HG03457 (cell line): ENCODE data around the gene SLC29A2.

Experiments used
- ATAC-seq: cut with Tn5 transposase; IDR thresholded peaks from one replicate; pipeline ENCODE4 v1.9.1; 2021; ENCODE audit warnings: moderate number of reproducible peaks; ENCODE audit not compliant: unreplicated experiment

Gene SLC29A2

DNA sequence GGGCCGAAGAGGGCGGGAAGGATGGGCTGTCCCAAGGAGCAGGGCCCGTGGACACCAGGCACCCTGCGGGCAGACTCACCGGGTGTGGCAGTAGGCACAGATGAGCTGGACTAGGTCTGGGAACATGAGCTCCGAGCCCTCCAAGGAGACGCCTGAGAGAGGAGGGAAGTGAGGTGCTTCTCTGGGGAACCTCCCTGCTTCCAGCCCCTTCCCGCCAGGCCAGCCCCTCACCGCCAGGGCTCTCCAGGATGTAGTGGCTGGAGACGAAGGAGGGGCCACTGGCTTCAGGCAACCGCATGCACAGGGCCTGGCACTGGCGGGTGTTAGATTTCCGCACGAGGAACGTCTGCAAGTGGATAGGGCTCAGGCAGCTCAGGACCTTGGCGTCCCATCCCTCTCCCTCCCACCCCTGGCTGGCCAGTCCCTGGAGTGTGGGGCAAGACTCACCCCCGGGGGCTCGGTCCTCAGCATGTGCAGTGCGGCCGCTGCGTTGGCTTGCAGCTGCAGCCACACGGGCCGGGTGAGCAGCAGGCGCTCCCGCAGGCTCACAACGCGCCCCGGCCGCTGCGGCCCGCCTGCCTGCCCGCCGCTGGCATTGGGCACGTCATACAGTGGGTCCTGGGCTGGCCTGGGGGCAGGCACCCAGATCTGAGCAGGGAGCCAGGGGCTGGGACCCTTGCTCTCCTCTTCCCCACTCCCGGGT is 35.9 kb downstream of the SLC29A2 start:
- ATAC-seq: no peak

DNA sequence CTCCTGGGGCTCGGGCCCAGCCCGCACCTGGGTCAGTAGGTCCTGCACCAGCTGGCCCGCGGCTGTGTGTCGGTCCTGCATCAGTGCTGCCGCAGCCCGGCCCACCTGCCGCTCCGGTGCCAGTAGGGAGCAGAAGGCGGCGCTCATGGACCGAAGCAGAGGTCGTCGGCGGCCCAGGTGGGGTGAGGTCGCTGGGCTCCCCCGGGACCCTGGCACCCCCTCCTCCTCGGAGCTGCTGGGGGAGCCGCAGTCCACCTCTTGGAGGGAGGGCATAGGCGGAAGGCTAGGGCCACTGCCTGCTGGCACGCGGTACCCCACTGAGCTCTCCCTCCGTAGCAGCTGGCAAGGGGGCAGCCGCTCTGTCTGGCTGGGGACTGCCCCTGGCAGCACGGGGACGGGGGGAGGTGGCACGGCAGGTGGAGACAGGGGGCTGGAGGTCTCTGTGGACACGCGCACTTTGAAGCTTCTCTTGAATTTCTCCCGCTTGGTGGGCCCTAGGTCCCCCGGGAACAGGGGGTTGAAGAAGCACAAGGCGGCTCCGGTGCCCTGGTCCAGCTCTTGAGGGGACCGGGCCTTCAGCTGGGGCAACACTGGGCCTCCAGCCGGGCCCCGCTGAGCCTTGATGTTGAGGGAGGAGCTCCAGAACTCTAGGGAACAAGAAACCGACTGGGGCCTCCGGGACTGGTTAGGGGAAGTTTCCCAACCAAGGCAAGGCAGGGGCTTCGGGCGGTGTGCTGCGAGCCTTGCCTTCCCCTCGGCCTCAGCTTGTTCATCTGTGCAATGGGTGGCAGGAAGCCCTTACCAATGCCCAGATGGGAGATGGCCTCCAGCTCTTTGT is 36.7 kb downstream of the SLC29A2 start:
- ATAC-seq: no peak

DNA sequence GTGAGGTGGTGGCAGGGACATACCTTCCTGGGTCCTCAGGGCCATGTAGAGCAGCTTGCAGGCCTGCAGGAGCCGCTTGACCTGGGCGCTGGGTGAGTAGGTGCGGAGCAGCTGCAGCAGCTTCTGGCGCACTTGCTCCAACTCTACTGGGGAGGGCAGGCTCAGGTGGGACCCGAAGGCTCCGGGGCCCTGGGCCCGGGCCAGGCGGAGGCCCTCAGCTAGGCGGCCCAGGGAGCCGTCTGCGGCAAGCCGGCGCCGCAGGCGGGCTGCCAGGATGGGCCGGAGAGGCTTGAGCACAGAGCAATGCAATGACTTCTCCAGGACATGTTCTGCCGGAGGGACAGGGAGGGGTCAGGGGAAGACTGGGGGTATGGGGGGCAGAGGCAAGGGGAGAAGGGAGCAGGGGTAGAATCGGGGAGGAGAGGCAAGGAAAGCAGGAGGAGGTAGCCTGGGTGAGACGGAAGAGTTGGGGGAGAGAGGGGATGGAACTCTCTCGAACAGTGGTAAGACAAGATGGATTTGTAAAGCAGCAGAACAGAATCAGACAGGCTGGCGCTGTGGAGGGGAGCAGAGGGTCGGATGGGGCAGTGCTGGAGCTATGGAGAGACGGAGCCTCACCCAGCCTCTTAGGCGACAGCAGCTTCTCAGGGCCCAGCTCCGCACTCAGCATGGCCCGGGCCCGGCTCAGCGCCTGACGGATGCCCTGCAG is 37.5 kb downstream of the SLC29A2 start:
- ATAC-seq: no peak

DNA sequence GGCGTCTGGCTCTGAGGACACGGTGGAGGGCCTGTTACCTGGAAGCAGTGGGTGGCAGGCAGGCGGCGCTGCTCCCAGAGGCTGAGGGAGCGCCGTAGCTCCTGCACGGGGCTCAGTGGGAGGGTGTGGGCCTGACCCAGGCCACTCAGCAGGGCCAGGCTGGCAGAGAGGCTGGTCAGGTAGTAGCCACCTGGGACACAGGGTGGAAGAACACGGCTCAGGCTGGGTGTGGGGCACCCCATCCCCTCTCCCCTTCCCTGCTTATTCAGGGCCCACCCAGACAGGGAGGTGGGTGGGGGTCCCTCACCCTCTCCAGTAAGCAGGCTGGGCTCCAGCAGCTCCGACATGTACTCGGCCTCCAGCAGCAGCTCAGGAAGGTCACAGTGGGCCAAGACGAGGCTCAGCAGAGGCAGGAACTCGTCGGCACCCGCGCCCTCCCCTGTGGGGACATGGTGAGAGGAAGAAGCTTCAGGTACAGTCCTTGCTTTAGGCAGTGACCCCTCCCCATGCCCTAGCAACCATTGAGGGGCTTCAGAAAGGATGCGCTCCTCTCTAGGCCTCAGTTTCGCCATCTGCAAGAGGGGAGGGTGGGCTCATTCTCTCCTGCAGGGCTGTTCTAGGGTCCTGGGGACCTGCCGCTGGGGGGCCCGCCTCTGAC is 38.2 kb downstream of the SLC29A2 start:
- no peak for ATAC-seq

DNA sequence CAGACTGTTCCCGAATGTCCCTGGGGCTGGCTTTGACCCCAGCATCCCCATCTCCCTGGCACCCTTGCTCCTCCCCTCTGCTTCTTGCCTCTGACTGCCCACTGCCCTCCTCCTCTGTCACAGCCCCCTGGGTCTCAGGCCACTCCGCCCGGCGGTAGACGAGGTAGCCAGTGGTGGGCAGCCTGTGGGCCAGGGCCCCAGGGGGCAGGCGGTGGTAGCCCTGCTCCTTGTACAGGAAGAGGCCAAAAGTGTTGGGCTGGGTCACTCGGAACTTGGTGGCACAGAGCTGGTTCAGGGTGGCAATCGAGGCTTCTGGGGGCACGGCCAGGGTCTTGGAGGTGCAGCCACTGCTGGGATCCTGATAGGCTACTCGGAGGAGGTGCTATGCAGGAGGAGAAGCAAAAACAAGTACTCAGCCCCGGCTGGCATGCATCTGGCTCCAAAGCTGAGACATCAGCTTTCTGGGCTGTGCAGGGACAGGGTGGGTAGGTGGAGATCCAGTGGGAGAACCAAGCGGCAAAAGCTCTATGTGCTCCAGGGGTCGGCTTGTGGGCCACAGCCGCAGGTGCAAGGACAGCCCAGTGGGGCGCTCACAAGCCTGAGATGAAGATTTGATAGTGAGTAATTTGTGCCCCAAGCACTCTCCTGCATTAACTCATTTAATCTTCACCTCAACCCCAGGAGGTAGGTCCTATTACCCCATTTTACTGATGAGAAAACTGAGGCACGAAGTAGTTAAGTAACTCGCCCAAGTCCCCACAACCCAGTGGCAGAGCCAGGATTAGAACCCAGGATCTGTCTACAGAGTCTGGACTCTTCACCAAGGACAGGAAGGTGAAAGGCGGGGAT is 39.0 kb downstream of the SLC29A2 start:
- no peak for ATAC-seq

DNA sequence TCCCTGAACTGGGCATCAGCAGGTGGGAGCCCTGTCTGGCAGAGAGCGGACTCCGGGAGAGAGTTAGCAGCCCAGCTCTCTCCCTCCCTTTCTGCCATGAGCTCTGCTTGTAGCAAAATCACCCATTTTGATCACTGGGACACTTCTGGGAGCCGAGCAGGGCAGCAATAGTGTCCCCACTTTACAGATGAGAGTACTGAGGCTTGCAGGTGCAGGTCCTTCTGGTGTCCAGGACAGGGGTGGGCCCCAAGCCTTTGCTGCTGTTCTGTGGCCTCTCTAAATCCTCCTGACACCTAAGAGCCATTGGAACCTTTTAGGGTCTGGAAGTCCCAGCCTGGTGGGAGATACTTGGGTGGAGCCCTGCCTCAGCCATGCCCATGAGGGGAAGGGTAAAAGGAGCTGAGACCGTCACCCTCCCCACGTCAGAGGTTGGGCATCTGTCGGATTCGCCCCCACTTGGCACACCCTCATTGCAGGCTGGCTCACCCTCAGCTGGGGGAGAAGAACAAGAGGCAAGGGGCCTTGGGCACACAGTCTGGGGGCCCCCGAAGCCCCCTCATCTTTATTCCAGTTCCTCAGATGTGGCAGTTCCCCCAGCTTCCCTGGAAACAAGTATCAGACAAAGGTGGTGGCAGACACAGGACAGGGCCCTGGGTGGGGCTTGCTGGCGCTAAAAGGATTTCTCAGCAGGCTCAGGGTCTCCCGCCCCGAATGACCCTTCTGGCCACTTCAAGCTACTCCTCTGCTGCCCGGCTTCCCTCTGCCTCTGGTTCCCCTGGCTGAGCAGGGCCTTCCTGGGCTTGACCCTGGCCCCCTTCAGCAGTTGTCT is 39.8 kb downstream of the SLC29A2 start:
- ATAC-seq: no peak

DNA sequence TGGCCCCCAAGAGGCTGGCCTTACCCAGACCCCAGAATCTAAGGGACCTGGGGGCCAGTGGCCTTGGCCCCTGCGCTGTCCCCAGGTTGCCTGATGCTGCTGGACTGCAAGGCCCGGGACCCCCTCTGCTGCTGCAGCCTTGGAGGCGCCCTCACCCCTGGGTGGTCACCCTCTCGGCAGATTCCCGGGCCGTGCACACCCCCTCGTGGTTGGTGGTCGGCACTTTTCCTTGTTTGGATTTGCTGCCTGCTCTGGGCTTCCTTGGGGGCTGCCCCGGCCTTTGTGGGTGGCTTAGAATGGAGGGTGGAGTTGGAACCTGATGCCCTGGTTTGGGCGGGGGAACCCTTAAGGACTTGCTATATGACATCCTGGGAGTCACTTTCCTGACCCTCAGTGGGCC is 40.6 kb downstream of the SLC29A2 start:
- no peak for ATAC-seq

DNA sequence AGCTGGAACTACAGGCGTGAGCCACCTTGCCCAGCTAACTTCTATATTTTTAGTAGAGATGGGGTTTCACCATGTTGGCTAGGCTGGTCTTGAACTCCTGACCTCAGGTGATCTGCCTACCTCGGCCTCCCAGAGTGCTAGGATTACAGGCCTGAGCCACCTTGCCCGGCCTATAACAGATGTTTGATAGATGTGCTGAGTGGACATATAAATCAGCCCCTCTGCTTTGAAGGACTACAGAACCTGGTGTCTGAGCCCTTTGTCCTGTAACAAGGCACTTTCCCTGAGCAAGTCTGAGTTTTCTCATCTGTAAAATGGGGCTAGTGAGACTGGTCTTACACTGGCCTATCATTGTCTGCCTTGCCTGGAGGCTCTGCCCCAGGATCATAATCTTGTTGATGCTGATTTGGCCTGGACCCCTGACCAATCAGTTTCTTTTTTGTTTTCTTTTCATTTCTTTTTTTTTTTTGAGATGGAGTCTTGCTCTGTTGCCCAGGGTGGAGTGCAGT is 42.3 kb downstream of the SLC29A2 start:
- ATAC-seq: no peak

DNA sequence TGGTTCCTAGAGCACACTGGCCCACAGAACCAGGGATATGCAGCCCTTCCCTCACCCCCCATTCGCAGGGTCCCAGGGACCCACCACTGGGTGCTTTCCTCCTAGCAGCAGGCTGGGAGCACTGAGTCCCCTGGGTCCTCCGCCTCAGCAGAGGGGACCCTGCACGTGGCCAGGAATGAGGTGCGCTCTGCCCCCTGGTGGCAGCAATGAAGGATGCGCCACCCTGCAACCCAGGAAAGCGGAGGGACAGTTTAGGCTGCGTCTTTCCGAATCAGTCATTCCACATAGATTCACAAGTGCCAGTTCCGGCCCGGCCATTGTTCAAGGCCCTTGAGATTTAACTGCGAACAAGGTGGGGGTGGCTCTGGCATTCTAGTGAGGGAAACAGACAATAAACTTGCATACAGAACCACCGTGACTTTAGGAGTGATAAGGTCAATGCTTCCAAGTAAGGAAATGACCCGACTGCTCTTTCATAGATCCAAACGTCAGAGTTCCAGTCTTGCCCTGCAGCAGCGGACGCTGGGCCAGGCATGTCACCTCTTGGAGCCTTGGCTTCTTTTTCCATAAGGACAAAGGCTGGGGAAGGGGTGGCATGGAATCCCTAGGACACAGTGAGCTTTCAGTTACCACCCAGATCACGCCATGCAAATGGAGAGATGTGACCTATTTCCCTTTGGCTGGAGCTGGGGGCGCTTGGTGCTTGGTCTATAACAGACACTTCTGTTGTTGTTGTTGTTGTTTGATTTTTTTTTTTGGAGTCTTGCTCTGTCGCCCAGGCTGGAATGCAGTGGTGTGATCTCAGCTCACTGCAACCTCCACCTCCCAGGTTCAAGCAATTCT is 43.0 kb downstream of the SLC29A2 start:
- ATAC-seq: no peak

DNA sequence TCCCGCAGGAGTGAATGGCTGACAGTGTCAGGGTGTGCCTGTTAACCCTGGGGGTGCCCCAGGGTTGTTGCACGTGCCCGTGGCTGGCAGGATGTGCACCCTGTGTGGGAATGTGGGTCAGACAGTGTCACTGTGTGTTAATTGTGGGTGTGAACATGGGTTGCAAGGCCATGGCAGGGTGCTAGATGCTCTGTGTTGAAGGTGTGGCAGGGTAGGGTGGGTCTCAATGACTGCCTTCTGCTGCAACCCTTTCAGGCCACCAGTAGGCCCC is 43.6 kb downstream of the SLC29A2 start:
- no peak for ATAC-seq

DNA sequence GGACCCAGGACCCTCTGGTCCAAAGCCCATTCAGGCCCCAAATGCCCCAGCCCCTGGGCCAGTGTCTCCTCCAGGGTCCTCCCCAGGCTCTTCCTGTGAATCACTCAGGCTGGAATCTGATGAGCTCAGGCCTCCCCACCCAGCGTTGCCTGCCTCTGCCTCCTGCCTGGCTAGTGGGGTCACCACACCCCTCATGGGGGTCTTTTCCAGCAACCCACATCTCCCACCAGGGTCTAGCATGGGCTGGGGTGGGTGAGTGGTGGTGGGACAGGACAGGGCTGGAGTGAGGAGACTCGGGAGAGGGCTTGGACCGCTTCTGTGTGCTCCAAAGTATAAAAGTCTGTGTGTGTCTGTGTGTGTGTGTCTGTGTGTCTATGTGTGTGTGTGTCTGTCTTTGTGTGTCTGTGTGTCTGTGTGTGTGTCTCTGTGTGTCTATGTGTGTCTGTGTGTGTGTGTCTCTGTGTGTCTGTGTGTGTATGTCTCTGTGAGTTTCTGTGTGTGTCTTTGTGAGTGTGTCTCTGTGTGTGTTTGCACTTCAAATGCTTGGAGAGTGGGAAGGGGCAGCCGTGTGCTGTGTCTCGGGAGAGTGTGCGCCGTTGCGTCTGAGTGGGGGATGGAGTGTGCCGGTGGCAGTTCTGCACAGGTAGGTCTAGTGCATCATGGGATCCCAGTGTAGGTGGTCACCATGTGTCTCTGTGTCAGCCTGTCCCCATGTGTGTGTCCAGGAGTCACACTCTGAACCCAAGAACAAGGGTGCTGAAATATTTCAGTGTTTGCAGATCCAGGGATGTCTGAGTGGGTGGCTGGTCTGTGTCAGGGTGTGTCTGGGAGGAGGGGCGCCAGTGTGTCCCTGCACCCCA is 44.2 kb downstream of the SLC29A2 start:
- no peak for ATAC-seq

DNA sequence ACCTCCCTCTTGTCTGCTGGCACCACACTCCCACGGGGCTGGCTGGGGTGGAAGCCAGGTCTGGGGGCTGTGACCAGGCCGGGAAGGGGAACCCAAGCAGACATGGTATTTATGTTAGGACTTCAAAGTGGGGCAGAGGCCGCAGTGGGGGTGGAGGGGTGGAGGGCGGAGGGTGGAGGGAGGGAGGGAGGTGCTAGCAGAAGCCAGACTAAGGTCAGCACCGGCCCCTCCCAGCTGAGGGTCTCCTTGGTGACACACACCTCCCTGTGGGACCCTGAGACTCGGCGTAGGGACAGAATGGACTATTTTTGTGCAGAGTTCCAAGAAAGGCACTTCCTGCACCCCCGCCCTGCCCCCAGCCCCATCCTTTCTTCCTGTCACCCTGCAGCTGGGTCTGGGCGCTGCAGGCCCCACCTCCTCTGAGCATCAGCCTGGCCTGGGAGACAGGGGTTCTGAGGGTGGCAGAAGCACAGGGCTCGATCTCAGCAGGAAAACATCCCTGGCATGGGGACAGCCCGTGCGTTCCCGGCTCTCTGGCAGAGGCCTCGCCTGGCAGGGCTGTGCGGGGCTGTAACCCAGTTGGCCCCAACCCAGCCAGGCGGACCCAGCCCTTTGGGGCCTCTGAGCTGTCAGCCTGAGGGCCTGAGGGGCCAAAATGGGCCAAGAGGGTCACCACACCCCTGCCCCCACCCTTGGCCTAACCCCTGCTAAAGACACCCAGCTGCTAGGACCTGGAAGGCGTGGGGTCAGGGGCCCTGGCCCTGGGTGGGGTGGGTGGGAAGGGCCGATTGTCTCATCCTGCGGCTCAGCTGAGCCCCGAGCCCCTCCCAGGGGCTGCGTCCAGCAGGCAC is 45.1 kb downstream of the SLC29A2 start:
- no peak for ATAC-seq

DNA sequence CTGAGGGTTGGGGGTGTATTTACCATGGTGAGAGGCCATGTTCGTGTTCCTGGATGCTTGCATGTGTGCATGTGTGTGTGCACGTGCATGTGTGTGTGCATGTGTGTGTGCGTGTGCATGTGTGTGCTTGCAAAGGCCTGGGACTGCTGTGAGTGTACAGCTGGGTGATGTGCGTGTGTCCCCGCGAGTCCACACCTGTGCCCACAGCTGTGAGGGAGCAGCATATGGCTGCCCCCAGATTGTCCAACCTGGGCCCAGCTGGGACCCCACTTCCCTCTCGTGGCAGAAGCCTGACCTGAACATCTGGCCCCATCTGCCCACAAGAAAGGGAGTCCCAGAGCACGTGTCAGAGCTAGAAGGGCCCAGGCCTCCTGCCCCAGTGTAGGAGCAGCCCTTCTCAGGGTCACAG is 46.3 kb downstream of the SLC29A2 start:
- ATAC-seq: no peak

DNA sequence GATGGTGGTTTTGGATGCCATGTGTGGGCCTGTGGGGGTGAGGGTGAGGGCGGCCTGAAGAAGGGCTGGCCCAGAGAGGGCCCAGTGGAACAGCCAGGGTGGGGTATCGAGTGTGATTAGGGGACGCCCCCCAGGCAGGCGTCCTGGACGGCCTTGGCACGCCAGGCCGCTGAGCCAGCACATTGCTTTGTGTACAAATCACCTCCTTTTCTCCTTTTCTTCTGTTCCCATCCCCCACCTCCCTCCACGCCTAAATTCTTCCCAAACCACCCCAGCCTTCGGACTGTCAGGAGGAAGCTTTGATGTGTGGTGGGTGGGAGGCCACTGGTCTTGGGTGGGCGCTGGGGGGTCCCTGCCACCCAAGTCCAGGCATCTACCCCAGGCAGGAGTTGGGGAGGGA is 46.9 kb downstream of the SLC29A2 start:
- ATAC-seq: no peak

DNA sequence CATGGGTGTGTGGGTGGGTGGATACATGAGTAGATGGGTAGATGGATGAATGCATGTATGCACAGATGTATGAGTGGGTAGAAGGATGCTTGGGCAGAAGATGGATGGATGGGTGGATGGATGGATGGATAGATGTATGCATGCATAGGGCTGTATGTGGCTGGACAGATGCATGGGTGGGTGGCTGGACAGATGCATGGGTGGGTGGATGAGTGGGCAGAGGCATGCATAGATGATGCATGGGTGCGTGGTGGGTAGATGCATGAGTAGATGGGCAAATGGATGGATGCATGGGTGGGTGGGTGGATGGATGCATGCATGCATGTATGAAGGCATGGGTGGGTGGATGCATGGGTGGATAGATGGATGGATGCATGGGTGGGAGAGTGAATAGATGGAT is 47.9 kb downstream of the SLC29A2 start:
- ATAC-seq: no peak

DNA sequence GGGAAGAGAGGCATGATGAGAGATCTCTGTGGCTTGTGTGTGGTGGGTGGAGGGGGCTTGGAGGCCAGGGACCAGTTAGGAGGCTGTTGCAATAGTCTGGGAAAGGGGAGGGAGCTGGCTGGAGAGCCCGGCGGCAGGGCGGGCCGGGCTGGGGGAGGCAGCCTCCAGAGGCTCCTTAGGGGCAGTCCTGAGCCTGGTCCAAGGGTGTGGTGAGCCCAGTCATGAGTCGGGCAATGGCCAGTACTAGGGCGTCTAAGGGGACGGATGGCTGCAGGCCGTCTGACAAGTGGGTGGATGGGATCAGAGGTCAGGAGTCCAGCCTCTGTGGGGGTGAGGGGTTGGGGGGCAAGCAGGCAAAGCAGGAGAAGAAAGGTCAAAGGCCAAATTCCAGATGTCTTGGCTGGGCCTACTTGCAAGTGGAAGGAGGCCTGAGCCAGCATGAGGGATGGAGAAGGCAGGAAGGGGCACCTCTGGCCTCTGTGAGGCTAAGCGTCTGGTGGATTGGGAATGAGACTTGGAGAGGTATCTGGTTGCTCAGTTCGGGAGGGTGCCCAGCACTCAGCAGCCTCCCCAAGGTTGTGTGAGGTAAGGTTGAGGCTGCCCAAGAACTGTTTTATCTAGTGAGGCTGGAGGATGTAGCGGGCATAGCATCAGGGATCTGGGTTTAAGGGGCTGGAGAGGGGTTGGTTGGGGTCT is 48.7 kb downstream of the SLC29A2 start:
- no peak for ATAC-seq
